KOPT-K1 (cell line): ENCODE measurements around the gene HBEGF.

Source experiments
- H3K27ac ChIP-seq: fragments of 200-600 bp; sonication (generic); 2 replicates; pipeline ENCODE4 v1.5.1; 2016; ENCODE audit warnings: antibody characterized with exemption, mild to moderate bottlenecking, low read depth, low read length; ENCODE audit not compliant: poor library complexity, severe bottlenecking
- H3K36me3 ChIP-seq: fragments of 200-600 bp; sonication (generic); 2 replicates; pipeline ENCODE4 v1.5.1; 2017; ENCODE audit warnings: antibody characterized with exemption, mild to moderate bottlenecking, low read length, moderate library complexity; ENCODE audit not compliant: insufficient read depth
- H3K9me3 ChIP-seq: fragments of 200-600 bp; sonication (generic); 2 replicates; pipeline ENCODE4 v1.5.1; 2017; ENCODE audit warnings: antibody characterized with exemption, low read length, mild to moderate bottlenecking; ENCODE audit not compliant: insufficient read depth, poor library complexity, severe bottlenecking

HBEGF gene

GRCh38 chr5:140310434-140310833 lies 36.0 kb downstream of the HBEGF start:
- no peaks in the 10 kb centered on the region for H3K36me3 ChIP-seq
- H3K27ac ChIP-seq = no peak overlapping the region
- H3K9me3 ChIP-seq = no peaks in the 10 kb centered on the region

DNA sequence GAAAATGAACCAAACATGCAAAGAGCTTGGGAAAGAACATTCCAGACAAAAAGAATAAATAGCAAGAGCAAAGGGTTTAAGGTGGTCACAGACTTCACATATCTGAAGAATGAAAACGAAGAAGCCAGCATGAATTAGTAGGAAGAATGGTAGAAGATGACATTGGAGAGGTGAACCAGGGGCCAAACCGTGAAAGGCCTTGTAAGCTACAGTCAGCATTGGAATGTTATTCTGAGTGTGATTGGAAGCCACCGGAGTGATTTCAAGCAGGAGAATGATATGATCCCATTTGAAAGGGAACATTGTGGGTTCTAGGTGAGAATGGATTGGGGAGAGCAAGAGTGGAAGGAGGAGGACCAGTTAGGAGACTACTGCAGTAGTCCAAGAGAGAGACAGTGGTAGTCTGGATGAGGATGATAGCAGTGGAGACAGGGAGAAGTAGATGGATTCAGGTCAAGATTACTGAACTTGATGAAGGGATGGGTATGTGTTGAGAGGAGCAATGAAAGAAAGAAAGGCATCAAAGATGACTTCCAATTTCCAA lies 36.6 kb downstream of the HBEGF start:
- Histone ChIP-seq H3K27ac (no peak overlapping the region), H3K36me3 (no peaks in the 10 kb centered on the region), H3K9me3 (no peaks in the 10 kb centered on the region)

- no peak overlapping the region for H3K27ac ChIP-seq
- no peaks in the 10 kb centered on the region for H3K9me3 ChIP-seq
- H3K36me3 ChIP-seq = peaks cover 2% of the 10 kb centered on the region; the same call in 1 of the 2 replicates
These were observed 40.9 kb downstream of the HBEGF start for GRCh38 chr5:140305471-140305870.

DNA sequence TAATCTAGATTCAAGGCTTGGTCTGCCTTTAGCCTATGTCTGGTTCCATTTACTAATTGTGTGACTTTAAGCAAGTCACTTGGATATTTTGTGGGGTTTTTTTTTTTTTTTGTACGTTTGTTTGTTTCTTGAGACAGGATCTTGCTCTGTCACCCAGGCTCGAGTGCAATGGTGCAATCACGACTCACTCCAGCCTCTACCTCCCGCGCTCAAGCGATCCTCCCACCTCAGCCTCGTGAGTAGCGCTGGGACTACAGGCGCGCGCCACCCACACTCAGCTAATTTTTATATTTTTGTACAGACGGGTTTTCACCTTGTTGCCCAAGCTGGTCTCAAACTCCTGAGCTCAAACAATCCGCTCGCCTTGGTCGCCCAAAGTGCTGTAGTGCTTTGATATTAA lies 42.4 kb downstream of the HBEGF start:
- Histone ChIP-seq H3K36me3 (peaks cover 15% of the 10 kb centered on the region; the same call in 1 of the 2 replicates), H3K27ac (no peak overlapping the region), H3K9me3 (no peaks in the 10 kb centered on the region)

DNA sequence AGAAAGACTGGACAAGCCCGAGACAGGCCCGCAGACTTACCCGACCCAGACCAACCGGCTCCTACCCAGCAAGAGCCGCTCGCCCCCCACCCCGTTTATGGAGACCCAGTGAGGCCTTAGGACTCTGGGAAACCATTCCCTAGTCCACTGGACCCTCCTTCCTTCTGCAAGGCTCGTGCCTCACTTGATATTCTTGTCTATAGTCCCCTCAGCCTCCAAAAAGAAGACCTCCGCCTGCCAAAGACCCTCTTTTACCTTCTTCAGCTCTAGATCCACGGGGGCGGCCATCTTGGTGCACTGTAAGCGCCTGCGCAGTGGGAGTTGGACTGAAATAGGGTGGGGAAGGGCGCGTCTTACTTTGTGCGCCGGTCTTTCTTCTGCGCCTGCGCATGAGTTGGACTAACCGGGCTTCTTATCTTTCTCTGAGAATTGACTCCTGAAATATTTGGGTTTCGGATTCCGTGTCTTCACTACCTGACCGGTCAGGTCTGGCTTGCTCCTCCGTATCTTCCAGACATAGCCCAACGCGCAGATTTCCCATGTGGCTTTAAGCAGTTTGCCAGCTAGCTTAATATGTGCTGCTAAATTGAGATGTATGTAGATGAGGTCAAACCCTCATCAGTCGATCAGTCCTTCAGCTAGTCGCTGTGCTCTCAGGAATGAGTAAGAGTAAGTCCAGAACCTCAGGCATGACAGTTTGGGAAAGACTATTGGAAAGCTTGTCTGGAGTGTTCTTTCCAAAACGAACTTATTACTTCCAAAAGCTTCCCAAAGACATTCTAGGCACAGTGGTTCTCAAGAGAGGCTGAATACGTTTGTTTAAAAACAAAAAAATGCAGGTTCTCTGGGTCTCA lies 43.4 kb downstream of the HBEGF start, which contains the start of gene PFDN1:
Gene PFDN1, minus strand, starts transcription at position 316 of the 854 bp plus-strand sequence. Its CDS starts 28 bp downstream, at position 288.
- H3K36me3 ChIP-seq = peaks cover 25% of the 10 kb centered on the region
- peak within 1 kb of the TSS; percentile 69 for H3K27ac ChIP-seq
- H3K9me3 ChIP-seq = no peaks in the 10 kb centered on the region

GRCh38 chr5:140301136-140301535 lies 45.3 kb downstream of the HBEGF start:
- Histone ChIP-seq H3K36me3 (peaks cover 37% of the 10 kb centered on the region), H3K27ac (no peak overlapping the region), H3K9me3 (no peaks in the 10 kb centered on the region)

GRCh38 chr5:140299056-140299455 lies 47.3 kb downstream of the HBEGF start:
- H3K36me3 ChIP-seq = peaks cover 37% of the 10 kb centered on the region
- H3K9me3 ChIP-seq = no peaks in the 10 kb centered on the region
- no peak overlapping the region for H3K27ac ChIP-seq

- peaks cover 37% of the 10 kb centered on the region for H3K36me3 ChIP-seq
- no peak overlapping the region for H3K27ac ChIP-seq
- H3K9me3 ChIP-seq = no peaks in the 10 kb centered on the region
These were observed 48.2 kb downstream of the HBEGF start for GRCh38 chr5:140298183-140298601.

- Histone ChIP-seq H3K27ac (no peak overlapping the region), H3K36me3 (peaks cover 37% of the 10 kb centered on the region), H3K9me3 (no peaks in the 10 kb centered on the region)
These were observed 49.1 kb downstream of the HBEGF start for GRCh38 chr5:140297283-140297682.

DNA sequence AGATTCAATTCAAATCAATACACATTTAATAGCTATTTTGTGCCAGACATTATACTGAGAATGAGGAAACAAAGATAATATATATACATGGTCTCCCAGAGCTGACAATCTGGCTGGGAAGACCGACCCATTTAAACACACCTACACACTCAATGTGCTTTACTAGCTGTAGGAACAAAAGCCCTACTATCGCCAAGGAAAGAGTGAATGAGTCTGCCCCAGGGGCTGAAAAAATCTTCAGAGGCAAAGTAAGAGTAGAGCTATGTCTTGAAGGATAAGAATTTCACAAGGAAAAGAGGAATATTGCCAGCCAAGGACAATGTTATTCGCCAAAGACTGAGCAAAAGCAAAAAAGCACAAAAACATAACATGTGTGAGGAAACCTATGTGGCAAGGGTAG lies 50.1 kb downstream of the HBEGF start:
- Histone ChIP-seq H3K36me3 (peaks cover 37% of the 10 kb centered on the region), H3K27ac (no peak overlapping the region), H3K9me3 (no peaks in the 10 kb centered on the region)

DNA sequence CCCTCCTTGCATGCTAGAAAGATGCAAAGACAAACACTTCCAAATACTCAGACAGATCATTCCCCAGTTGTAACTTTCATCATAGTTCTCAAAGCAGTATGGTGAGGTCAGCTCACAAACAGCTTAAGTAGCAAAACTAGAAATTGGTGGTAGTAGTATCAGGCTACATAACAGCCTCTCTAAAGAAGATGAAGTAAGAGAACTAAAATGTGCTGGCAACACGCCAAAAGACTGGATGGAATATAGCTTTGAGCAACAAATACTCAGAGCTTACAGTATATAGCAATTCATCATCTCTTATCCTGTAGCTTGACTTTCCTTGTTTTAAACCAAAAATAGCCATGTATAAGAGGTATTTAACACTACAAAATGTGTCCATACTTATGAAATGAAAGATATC lies 51.0 kb downstream of the HBEGF start:
- no peaks in the 10 kb centered on the region for H3K9me3 ChIP-seq
- H3K27ac ChIP-seq = no peak overlapping the region
- H3K36me3 ChIP-seq = peaks cover 34% of the 10 kb centered on the region

DNA sequence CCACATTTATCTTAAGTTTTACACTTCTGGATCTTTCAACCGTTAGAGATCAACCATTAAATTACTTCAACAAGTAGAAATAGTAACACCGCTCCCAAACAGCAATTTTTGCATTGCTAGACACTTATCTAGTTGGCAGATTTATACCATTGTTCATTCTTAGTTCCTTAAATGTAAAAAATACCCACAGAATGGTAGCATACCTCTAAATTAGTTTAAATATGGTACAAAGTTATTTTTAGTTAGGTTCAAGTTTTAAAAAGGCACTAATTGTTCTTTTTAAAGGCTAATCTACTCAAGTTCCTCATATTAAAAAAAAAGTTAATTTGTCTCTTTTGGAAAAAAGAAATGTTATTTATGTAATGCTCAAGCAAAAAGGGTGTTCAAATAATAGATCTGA lies 51.6 kb downstream of the HBEGF start:
- H3K27ac ChIP-seq = no peak overlapping the region
- H3K9me3 ChIP-seq = no peaks in the 10 kb centered on the region
- peaks cover 28% of the 10 kb centered on the region for H3K36me3 ChIP-seq

- Histone ChIP-seq H3K27ac (no peak overlapping the region), H3K9me3 (no peaks in the 10 kb centered on the region), H3K36me3 (peaks cover 20% of the 10 kb centered on the region)
These were observed 52.6 kb downstream of the HBEGF start for GRCh38 chr5:140293849-140294100.

DNA sequence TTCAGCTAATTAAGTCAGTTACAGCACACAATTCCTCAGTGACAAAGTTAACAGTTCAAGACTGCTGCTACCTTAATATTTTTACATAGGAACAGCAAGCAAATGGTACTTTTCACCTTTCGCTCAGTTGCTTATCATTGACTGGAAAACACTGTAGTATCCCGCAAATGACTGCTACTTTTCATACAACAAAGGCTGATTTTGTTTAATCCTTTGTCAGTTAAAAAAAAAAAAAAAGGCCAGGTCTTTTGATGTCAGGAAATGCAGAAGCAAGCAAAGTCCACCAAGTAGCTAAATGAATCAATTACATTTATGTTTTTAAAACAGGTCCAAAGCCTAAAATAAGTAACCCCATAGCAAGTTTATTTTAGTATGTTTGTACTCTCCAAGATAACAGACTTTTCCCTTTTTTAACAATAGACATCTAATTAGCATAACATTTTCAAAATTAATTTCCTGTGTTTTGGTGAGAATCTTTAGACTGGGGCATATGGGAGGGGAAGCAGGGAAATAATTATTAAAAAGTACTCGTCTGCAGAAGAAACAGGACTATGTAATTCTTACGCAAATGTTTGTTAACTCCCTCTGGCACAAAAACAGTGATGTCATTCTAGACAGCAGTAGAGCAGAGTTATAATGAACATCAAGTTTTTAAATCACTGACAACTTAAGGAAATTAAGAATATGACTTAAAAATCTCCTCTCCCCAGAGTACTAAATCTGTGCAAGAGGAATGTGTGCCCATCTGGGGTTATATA lies 53.1 kb downstream of the HBEGF start:
- no peaks in the 10 kb centered on the region for H3K9me3 ChIP-seq
- H3K36me3 ChIP-seq = peaks cover 15% of the 10 kb centered on the region
- no peak overlapping the region for H3K27ac ChIP-seq

GRCh38 chr5:140292212-140293036 lies 54.0 kb downstream of the HBEGF start:
- Histone ChIP-seq H3K9me3 (no peaks in the 10 kb centered on the region), H3K36me3 (peaks cover 8% of the 10 kb centered on the region; the same call in 1 of the 2 replicates), H3K27ac (no peak overlapping the region)
